OCI-LY7 (cell line): ENCODE measurements around the gene MCM3. TPM values are rescaled to one million over a fixed set of nuclear protein-coding genes. Genes with fewer than 3 reads are reported as not detected.
A peak's percentile ranks its signal among the peaks of the same experiment; 100 is the strongest.

ENCODE experiments used
- BruUV-seq: library from RNA; stranded (reverse); fragments of 400-500 nt; replicated peaks from 2 replicates; lab custom pipeline; 2021; lab: Mats Ljungman, UMichigan
- CTCF ChIA-PET: fragments of 300-600 bp; sonication (Branson Sonifier 250); formaldehyde crosslinking; loops from one replicate; lab custom pipeline; 2022; ENCODE audit warnings: antibody characterized with exemption; ENCODE audit not compliant: unreplicated experiment; lab: Charles Lee
- POLR2A ChIA-PET: fragments of 300-600 bp; sonication (Branson Sonifier 250); formaldehyde crosslinking; loops from one replicate; lab custom pipeline; 2022; ENCODE audit warnings: antibody characterized with exemption; lab: Charles Lee
- DNase-seq: peaks from one replicate; pipeline ENCODE4 v3.0.0-alpha.2; 2015; ENCODE audit warnings: low spot score
- H2AFZ ChIP-seq: fragments of 200-600 bp; sonication (generic), shearing (Covaris generic); 2 replicates; pipeline ENCODE4 v1.6.1; 2014; ENCODE audit warnings: mild to moderate bottlenecking, antibody characterized with exemption, low read length, moderate library complexity
- H3K27ac ChIP-seq: fragments of 200-600 bp; sonication (generic); 2 replicates; pipeline ENCODE4 v1.5.1; 2014; ENCODE audit warnings: mixed run types, low read depth, mild to moderate bottlenecking, moderate library complexity, low read length, inconsistent platforms; ENCODE audit not compliant: poor library complexity, severe bottlenecking
- H3K36me3 ChIP-seq: fragments of 200-600 bp; sonication (generic); 2 replicates; pipeline ENCODE4 v1.6.1; 2014; ENCODE audit warnings: mild to moderate bottlenecking, antibody characterized with exemption, low read length, moderate library complexity, mixed read lengths; ENCODE audit not compliant: insufficient read depth
- H3K4me1 ChIP-seq: fragments of 200-600 bp; sonication (generic); 2 replicates; pipeline ENCODE4 v1.5.1; 2014; ENCODE audit warnings: mild to moderate bottlenecking, low read length; ENCODE audit not compliant: insufficient read depth, poor library complexity, severe bottlenecking
- H3K4me2 ChIP-seq: fragments of 200-600 bp; sonication (generic); 2 replicates; pipeline ENCODE4 v1.6.1; 2014; ENCODE audit warnings: mild to moderate bottlenecking, low read length
- H3K4me3 ChIP-seq: fragments of 200-600 bp; sonication (generic); 2 replicates; pipeline ENCODE4 v1.5.1; 2014; ENCODE audit warnings: mild to moderate bottlenecking, low read depth, low read length; ENCODE audit not compliant: poor library complexity, severe bottlenecking
- H3K79me2 ChIP-seq: fragments of 200-600 bp; sonication (generic); 2 replicates; pipeline ENCODE4 v1.6.1; 2016; ENCODE audit warnings: low read depth, mild to moderate bottlenecking, low read length, moderate library complexity, mixed read lengths; ENCODE audit not compliant: insufficient read depth
- H3K9me2 ChIP-seq: fragments of 200-600 bp; sonication (generic); 2 replicates; pipeline ENCODE4 v1.6.1; 2016; ENCODE audit warnings: mild to moderate bottlenecking, low read length, mixed read lengths; ENCODE audit not compliant: insufficient read depth
- H3K9me3 ChIP-seq: fragments of 200-600 bp; sonication (generic); 2 replicates; pipeline ENCODE4 v1.6.1; 2014; ENCODE audit warnings: mild to moderate bottlenecking, mixed run types, low read length, mixed read lengths
- H4K20me1 ChIP-seq: fragments of 200-600 bp; sonication (generic); 2 replicates; pipeline ENCODE4 v1.6.1; 2014; ENCODE audit warnings: mild to moderate bottlenecking, antibody characterized with exemption, low read length, moderate library complexity, mixed read lengths; ENCODE audit not compliant: insufficient read depth
- CTCF ChIP-seq: fragments of 200-600 bp; sonication (generic); conservative IDR thresholded peaks from 2 replicates; pipeline ENCODE4 v1.5.1; 2014; ENCODE audit warnings: mild to moderate bottlenecking, antibody characterized with exemption, low read length, moderate library complexity, mixed read lengths
- EZH2phosphoT487 ChIP-seq: fragments of 200-600 bp; sonication (generic); IDR thresholded peaks from 2 replicates; pipeline ENCODE4 v1.6.1; 2018; ENCODE audit warnings: low read depth, borderline replicate concordance, mild to moderate bottlenecking, mixed run types, antibody characterized with exemption, low read length, moderate library complexity, mixed read lengths
- intact Hi-C: fragments of 100-400 bp; cut with micrococcal nuclease; formaldehyde crosslinking; loops from one replicate; pipeline ENCODE4 v1.10.0; 2022; ENCODE audit not compliant: unreplicated experiment
- total RNA-seq, 2 experiments: library from RNA; depleted of rRNA in 1 of 2; stranded (reverse); fragments of >200 nt in 1 of 2; shearing (Covaris generic) in 1 of 2; gene quantifications; 2 replicates each; pipeline ENCODE4 v1.2.3, GENCODE V29; 2014 to 2022

MCM3 gene
- total RNA-seq, 2 experiments from 2014 or later: 272 to 295 TPM

- H3K4me1 ChIP-seq: peaks cover 66% of the 10 kb centered on the region
- no peak for DNase-seq
- H3K4me2 ChIP-seq: peak overlapping the region; percentile 91
- H4K20me1 ChIP-seq: no peaks in the 10 kb centered on the region
- H2AFZ ChIP-seq: peak overlapping the region; percentile 63; the same call in 1 of the 2 replicates
- peak overlapping the region; percentile 66 for H3K4me3 ChIP-seq
- no TSS peak for BruUV-seq
- H3K27ac ChIP-seq: peak overlapping the region; percentile 98
- no peaks in the 10 kb centered on the region for H3K9me3 ChIP-seq
- no peaks in the 10 kb centered on the region for H3K9me2 ChIP-seq
- ChIA-PET POLR2A (interaction anchor here (0.9 to 10.3 kb wide), 4 partner anchors 12 to 87 kb away, joined by 3 to 122 read pairs (median 5); partner anchors contain the start of genes MCM3 and PAQR8), CTCF (interaction anchor here (3.8 kb wide), 1 partner anchor 20 kb away, joined by 16 read pairs; the partner anchor contains the start of gene MCM3)
- H3K79me2 ChIP-seq: peaks cover 33% of the 10 kb centered on the region; the same call in 1 of the 2 replicates
- intact Hi-C loops: loop anchor here (1.0 to 5.0 kb wide), 3 partner anchors 20 to 92 kb away; partner anchors contain the start of gene PAQR8
- peaks cover 17% of the 10 kb centered on the region for H3K36me3 ChIP-seq
- no peak for TF ChIP-seq CTCF
- no peak for TF ChIP-seq EZH2phosphoT487
Measured at GRCh38 chr6:52305411-52305810, 20.9 kb upstream of the MCM3 start.

- Histone ChIP-seq H3K9me2 (no peaks in the 10 kb centered on the region), H3K79me2 (peaks cover 33% of the 10 kb centered on the region; the same call in 1 of the 2 replicates), H3K4me1 (peaks cover 64% of the 10 kb centered on the region), H3K9me3 (no peaks in the 10 kb centered on the region), H3K27ac (peak overlapping the region; percentile 98), H3K4me2 (peak overlapping the region; percentile 91), H2AFZ (peak overlapping the region; percentile 63; the same call in 1 of the 2 replicates), H3K36me3 (peaks cover 19% of the 10 kb centered on the region), H4K20me1 (no peaks in the 10 kb centered on the region), H3K4me3 (peak overlapping the region; percentile 66)
- DNase-seq: peak; percentile 59
- BruUV-seq: no TSS peak
- CTCF ChIA-PET: interaction anchor here (3.8 kb wide), 1 partner anchor 19 kb away, joined by 16 read pairs; the partner anchor contains the start of gene MCM3
- intact Hi-C loops: loop anchor here (1.0 to 5.0 kb wide), 3 partner anchors 20 to 92 kb away; partner anchors contain the start of gene PAQR8
- POLR2A ChIA-PET: interaction anchor here (0.5 to 10.3 kb wide), 5 partner anchors 12 to 87 kb away, joined by 3 to 122 read pairs (median 4); partner anchors contain the start of genes MCM3 and PAQR8
- no peak for TF ChIP-seq CTCF
- TF ChIP-seq EZH2phosphoT487: no peak
Measured at GRCh38 chr6:52304983-52305390, 20.4 kb upstream of the MCM3 start.

GRCh38 chr6:52303178-52303577 lies 18.6 kb upstream of the MCM3 start:
- ChIA-PET POLR2A (interaction anchor here (1.3 to 10.3 kb wide), 5 partner anchors 8 to 292 kb away, joined by 3 to 122 read pairs (median 6); partner anchors contain the start of gene MCM3), CTCF (no interaction called here)
- H3K4me3 ChIP-seq: no peak overlapping the region
- no peaks in the 10 kb centered on the region for H3K9me2 ChIP-seq
- peak overlapping the region; percentile 18; the same call in 1 of the 2 replicates for H2AFZ ChIP-seq
- H3K27ac ChIP-seq: no peak overlapping the region
- H3K4me2 ChIP-seq: peak overlapping the region; percentile 91
- H3K9me3 ChIP-seq: no peaks in the 10 kb centered on the region
- H4K20me1 ChIP-seq: no peaks in the 10 kb centered on the region
- intact Hi-C loops: no loop called here
- no TSS peak for BruUV-seq
- peaks cover 33% of the 10 kb centered on the region; the same call in 1 of the 2 replicates for H3K79me2 ChIP-seq
- TF ChIP-seq EZH2phosphoT487 (no peak), CTCF (no peak)
- peaks cover 58% of the 10 kb centered on the region for H3K4me1 ChIP-seq
- H3K36me3 ChIP-seq: peaks cover 19% of the 10 kb centered on the region
- DNase-seq: no peak
